Thyroid gland (tissue), 4 donors: ENCODE results near the gene ATAD1. TPM values are rescaled to one million over a fixed set of nuclear protein-coding genes. Genes with fewer than 3 reads are reported as not detected.
"Not testable (repeated sequence)": the region's sequence is repeated elsewhere in the genome, so short reads cannot be mapped to it uniquely, and the experiment has no call there.

ENCODE experiments used
- DNase-seq, 2 donors: peaks; one replicate each; pipeline ENCODE4 v3.0.0-alpha.2; 2019
- H3K27ac ChIP-seq, 3 donors: fragments of 200-600 bp; sonication (generic); 1 replicate in 2 of 3; 2 replicates in 1 of 3; pipeline ENCODE4 v1.5.1; 2016 to 2019; ENCODE audit warnings: mild to moderate bottlenecking in 1 of 3, moderate library complexity in 1 of 3
- H3K27me3 ChIP-seq: fragments of 200-600 bp; sonication (generic); one replicate; pipeline ENCODE4 v1.5.1; 2019
- H3K36me3 ChIP-seq, 2 donors: fragments of 200-600 bp; sonication (generic); one replicate each; pipeline ENCODE4 v1.5.1; 2016 to 2019
- H3K4me1 ChIP-seq, 2 donors: fragments of 200-600 bp; sonication (generic); one replicate each; pipeline ENCODE4 v1.5.1; 2017 to 2019
- H3K4me3 ChIP-seq, 3 donors: fragments of 200-600 bp; sonication (generic); replicated peaks in 1 of 3; 1 replicate in 2 of 3; 2 replicates in 1 of 3; pipeline ENCODE4 v1.5.1; 2016; ENCODE audit warnings: mild to moderate bottlenecking in 1 of 3
- H3K9me3 ChIP-seq: fragments of 200-600 bp; sonication (generic); one replicate; pipeline ENCODE4 v1.5.1; 2017
- POLR2A ChIP-seq, 2 donors: fragments of 450-650 bp; IDR thresholded peaks; one replicate each; pipeline ENCODE4 v1.6.1; 2017; ENCODE audit warnings: antibody characterized with exemption in 2 of 2, mild to moderate bottlenecking in 2 of 2, moderate library complexity in 1 of 2
- WGBS, 2 donors: methylation state at CpG; one replicate each; pipeline ENCODE4 v1.1.5; 2017; 5-methylcytosine and 5-hydroxymethylcytosine counted together
- intact Hi-C: fragments of 100-400 bp; cut with DNase I; formaldehyde crosslinking; loops from one replicate; pipeline ENCODE4 v1.15.1; 2023
- total RNA-seq, 4 donors: library from RNA; depleted of rRNA; stranded (reverse); fragments of >200 nt; gene quantifications; one replicate each; pipeline ENCODE4 v1.2.3, GENCODE V29; 2016
- TF ChIP-seq, protein P1 (sequence below), 6 experiments: fragments of 200-600 bp in 3 of 6; fragments of 450-650 bp in 3 of 6; sonication (generic) in 3 of 6; IDR thresholded peaks; one replicate each; pipeline ENCODE4 v1.5.1; 2016 to 2019; ENCODE audit warnings: antibody characterized with exemption in 6 of 6, mild to moderate bottlenecking in 2 of 6, inconsistent platforms in 1 of 6, moderate library complexity in 1 of 6

ATAD1 gene
- total RNA-seq, 4 donors from 2014 or later = 40.3 to 72.1 (median 53.7) TPM

DNA sequence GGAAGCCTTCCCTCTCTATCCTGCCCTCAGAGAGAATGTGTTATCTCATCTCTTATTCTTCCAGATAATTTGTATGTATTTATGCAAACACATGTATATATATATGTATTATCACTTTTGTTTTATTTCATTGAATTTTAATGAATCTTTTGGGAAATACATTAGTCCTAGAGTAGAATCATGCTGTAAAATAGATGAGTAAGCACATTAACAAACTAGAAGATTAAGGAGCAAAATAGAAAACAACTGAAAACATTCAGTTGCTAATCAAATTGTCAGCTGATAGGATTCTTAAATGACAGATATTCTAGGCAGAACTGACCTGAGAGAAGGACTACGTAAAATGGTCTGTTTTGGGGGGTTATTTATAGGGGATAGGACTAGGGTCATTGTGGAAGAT, 34.1 kb upstream of the ATAD1 start:
- intact Hi-C loops = no loop called here
- no peak for DNase-seq
- Histone ChIP-seq H3K27me3 (no peaks in the 10 kb centered on the region), H3K27ac (no peak overlapping the region), H3K4me1 (peaks cover 0 to 6% of the 10 kb centered on the region in 2 donors), H3K9me3 (no peaks in the 10 kb centered on the region), H3K36me3 (no peaks in the 10 kb centered on the region), H3K4me3 (no peak overlapping the region)
- 87 to 91% methylated on average over 1 of the region's 1 CpG for WGBS, 2 donors
- TF ChIP-seq, protein P1, sequence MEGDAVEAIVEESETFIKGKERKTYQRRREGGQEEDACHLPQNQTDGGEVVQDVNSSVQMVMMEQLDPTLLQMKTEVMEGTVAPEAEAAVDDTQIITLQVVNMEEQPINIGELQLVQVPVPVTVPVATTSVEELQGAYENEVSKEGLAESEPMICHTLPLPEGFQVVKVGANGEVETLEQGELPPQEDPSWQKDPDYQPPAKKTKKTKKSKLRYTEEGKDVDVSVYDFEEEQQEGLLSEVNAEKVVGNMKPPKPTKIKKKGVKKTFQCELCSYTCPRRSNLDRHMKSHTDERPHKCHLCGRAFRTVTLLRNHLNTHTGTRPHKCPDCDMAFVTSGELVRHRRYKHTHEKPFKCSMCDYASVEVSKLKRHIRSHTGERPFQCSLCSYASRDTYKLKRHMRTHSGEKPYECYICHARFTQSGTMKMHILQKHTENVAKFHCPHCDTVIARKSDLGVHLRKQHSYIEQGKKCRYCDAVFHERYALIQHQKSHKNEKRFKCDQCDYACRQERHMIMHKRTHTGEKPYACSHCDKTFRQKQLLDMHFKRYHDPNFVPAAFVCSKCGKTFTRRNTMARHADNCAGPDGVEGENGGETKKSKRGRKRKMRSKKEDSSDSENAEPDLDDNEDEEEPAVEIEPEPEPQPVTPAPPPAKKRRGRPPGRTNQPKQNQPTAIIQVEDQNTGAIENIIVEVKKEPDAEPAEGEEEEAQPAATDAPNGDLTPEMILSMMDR (IDR thresholded peaks at IDR 0.05) = no peak
- no peak for TF ChIP-seq POLR2A (IDR thresholded peaks at IDR 0.05)

DNA sequence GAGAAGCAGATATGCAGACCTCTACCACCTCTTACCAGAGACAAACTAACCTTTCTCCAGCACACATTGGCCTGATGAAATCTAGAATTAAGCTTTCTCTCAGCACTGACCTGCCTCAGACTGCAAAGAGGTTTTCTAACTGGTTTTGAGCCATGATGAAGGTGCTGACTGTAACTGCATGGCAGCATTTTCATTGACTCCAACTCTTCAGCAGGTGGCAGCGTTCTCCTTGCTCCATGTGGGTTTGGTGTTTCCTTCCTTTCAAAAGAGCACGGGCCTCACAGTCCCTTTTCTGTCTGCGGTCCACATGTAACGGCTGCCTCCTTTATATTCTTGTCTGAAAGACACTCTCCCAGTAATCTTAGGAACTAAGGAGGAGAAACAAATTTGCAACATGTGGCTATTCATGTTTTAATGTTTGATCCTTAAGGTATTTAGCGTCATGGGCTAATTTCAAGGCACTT, 32.7 kb upstream of the ATAD1 start:
- 22 to 23% methylated on average over 5 of the region's 5 CpGs for whole genome bisulfite sequencing, 2 donors
- Histone ChIP-seq H3K27me3 (no peaks in the 10 kb centered on the region), H3K36me3 (no peaks in the 10 kb centered on the region), H3K27ac (no peak overlapping the region), H3K9me3 (no peaks in the 10 kb centered on the region), H3K4me1 (peaks cover 0 to 6% of the 10 kb centered on the region in 2 donors), H3K4me3 (no peak overlapping the region)
- DNase-seq = peak; percentile 60 to 71
- intact Hi-C loops = no loop called here
- TF ChIP-seq POLR2A (IDR thresholded peaks at IDR 0.05) = no peak
- TF ChIP-seq, protein P1 (IDR thresholded peaks at IDR 0.05) = peak in 5 of 6 experiments; percentile 35 to 80 (median 75)

DNA sequence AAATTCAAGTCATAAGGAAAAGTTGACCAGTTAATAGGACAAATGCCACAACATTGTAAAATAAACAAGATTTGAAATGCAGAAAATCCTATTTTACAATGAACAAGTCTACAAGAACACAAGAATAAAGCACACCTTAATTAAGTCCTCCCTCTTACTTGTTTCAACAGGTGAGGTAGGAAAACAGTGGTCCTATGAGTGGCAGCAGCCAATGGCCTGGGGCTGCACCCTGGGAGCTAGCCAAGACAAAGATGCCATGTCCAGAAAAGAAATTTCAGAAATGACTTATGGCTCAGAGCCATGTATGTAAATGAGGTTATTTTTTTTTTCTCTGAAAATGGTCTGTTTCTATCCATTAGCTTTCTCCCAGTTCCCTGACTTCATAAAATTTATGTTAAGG, 31.0 kb upstream of the ATAD1 start:
- no peak overlapping the region for H3K4me3 ChIP-seq
- no peak for TF ChIP-seq POLR2A (IDR thresholded peaks at IDR 0.05)
- TF ChIP-seq, protein P1 (IDR thresholded peaks at IDR 0.05) = no peak
- DNase-seq = no peak
- no peaks in the 10 kb centered on the region for H3K36me3 ChIP-seq
- H3K4me1 ChIP-seq = peaks cover 0 to 6% of the 10 kb centered on the region in 2 donors
- H3K9me3 ChIP-seq = no peaks in the 10 kb centered on the region
- intact Hi-C loops = no loop called here
- no peaks in the 10 kb centered on the region for H3K27me3 ChIP-seq
- H3K27ac ChIP-seq = no peak overlapping the region

DNA sequence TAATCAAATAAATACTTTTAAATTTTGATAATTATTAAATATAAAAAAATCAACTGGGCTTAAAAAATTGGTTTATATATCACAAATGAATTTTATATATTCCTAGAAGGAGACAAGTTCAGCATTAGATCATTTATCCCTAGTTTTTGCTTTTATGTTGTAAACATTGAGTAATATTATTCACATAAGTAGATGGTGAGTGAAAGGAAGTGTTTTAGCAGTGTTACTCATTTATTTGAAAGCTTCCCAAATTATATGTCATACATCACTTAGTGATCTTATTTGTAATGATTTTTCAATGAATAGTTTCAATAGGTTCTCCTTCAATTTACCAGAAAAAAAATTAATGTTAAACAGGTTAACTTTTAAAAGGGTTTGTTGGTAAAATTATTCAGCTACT, 29.5 kb upstream of the ATAD1 start:
- Histone ChIP-seq H3K9me3 (no peaks in the 10 kb centered on the region), H3K27ac (no peak overlapping the region), H3K4me1 (peaks cover 0 to 6% of the 10 kb centered on the region in 2 donors), H3K36me3 (no peaks in the 10 kb centered on the region), H3K4me3 (no peak overlapping the region), H3K27me3 (no peaks in the 10 kb centered on the region)
- intact Hi-C loops = no loop called here
- TF ChIP-seq, protein P1 (IDR thresholded peaks at IDR 0.05) = no peak
- no peak for TF ChIP-seq POLR2A (IDR thresholded peaks at IDR 0.05)
- DNase-seq = no peak

DNA sequence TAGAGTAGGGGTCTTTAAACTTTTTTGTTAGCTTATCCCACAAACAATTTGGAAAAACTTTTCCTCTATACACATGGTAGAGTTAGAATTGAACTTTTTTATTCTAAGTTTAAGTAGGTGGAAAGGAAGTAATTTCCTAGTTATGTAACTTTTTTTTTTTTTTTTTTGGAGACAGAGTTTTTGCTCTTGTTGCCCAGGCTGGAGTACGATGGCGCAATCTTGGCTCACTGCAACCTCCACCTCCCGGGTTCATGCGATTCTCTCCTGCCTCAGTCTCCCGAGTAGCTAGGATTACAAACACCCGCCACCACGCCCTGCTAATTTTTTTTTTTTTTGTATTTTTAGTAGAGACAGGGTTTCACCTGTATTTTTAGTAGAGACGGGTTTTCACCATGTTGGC, 28.7 kb upstream of the ATAD1 start:
- H3K36me3 ChIP-seq, intact Hi-C loops, H3K4me1 ChIP-seq, H3K27ac ChIP-seq, H3K9me3 ChIP-seq, DNase-seq, H3K27me3 ChIP-seq, H3K4me3 ChIP-seq: not testable (repeated sequence)
- 92 to 96% methylated on average over 8 of the region's 8 CpGs for WGBS, 2 donors

DNA sequence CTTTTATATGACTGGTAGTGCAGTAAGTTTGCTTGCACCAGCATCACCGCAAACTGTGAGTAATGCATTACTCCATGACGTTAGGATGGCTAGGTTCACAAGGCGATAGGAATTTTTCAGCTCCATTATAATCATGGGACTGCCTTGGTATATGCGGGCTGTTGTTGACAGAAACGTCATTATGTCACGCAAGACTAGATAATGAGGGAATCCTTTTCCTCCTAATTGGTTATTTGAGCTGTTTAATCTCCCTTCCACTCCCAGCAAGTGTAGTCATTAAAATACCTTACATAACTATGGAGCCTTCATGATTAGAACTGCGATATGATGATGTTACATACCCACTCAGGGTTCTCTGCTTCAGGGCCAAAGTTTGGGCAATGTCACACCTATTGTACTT, 28.0 kb upstream of the ATAD1 start:
- Histone ChIP-seq H3K4me3 (no peak overlapping the region), H3K4me1 (peaks cover 0 to 4% of the 10 kb centered on the region in 2 donors), H3K27ac (no peak overlapping the region), H3K36me3 (no peaks in the 10 kb centered on the region), H3K9me3 (no peaks in the 10 kb centered on the region), H3K27me3 (no peaks in the 10 kb centered on the region)
- WGBS, 2 donors = 67 to 71% methylated on average over 7 of the region's 7 CpGs
- TF ChIP-seq, protein P1 (IDR thresholded peaks at IDR 0.05) = no peak
- TF ChIP-seq POLR2A (IDR thresholded peaks at IDR 0.05) = no peak
- intact Hi-C loops = no loop called here
- DNase-seq = no peak
